HG02642 (cell line): ENCODE results near the gene OSBPL8.
"Not testable (repeated sequence)": the region's sequence is repeated elsewhere in the genome, so short reads cannot be mapped to it uniquely, and the experiment has no call there.

ENCODE experiments used
- ATAC-seq: cut with Tn5 transposase; IDR thresholded peaks from one replicate; pipeline ENCODE4 v1.9.1; 2021; ENCODE audit warnings: mild to moderate bottlenecking; ENCODE audit not compliant: unreplicated experiment, poor library complexity

OSBPL8 gene

GRCh38 chr12:76486011-76486410, 73.6 kb downstream of the OSBPL8 start:
- no peak for ATAC-seq

- no peak for ATAC-seq
Observed at GRCh38 chr12:76480796-76481195, 78.8 kb downstream of the OSBPL8 start.

- no peak for ATAC-seq
Observed at GRCh38 chr12:76478045-76478444, 81.5 kb downstream of the OSBPL8 start.

GRCh38 chr12:76472862-76473261, 86.7 kb downstream of the OSBPL8 start:
- not testable (repeated sequence) for ATAC-seq

GRCh38 chr12:76471579-76471978, 88.0 kb downstream of the OSBPL8 start:
- ATAC-seq, result no peak

GRCh38 chr12:76470028-76470939, 89.3 kb downstream of the OSBPL8 start:
- ATAC-seq, result peak; percentile 84

GRCh38 chr12:76464631-76465166, 94.9 kb downstream of the OSBPL8 start:
- no peak for ATAC-seq

- peak; percentile 64 for ATAC-seq
Observed at GRCh38 chr12:76462668-76463224, 96.8 kb downstream of the OSBPL8 start.

GRCh38 chr12:76460807-76461206, 98.8 kb downstream of the OSBPL8 start:
- no peak for ATAC-seq

- no peak for ATAC-seq
Observed at GRCh38 chr12:76457818-76458217, 101.8 kb downstream of the OSBPL8 start.

- ATAC-seq, result no peak
Observed at GRCh38 chr12:76457010-76457409, 102.6 kb downstream of the OSBPL8 start.

- peak; percentile 95 for ATAC-seq
Observed at GRCh38 chr12:76455582-76456345, 103.8 kb downstream of the OSBPL8 start.

- no peak for ATAC-seq
Observed at GRCh38 chr12:76451528-76451927, 108.0 kb downstream of the OSBPL8 start.

GRCh38 chr12:76450690-76451089, 108.9 kb downstream of the OSBPL8 start:
- no peak for ATAC-seq

- ATAC-seq, result no peak
Observed at GRCh38 chr12:76449993-76450392, 109.6 kb downstream of the OSBPL8 start.

GRCh38 chr12:76449583-76449982, 110.0 kb downstream of the OSBPL8 start:
- no peak for ATAC-seq

GRCh38 chr12:76449016-76449415, 110.6 kb downstream of the OSBPL8 start:
- no peak for ATAC-seq

GRCh38 chr12:76446090-76446489, 113.5 kb downstream of the OSBPL8 start:
- ATAC-seq, result no peak

GRCh38 chr12:76445462-76445861, 114.1 kb downstream of the OSBPL8 start:
- ATAC-seq, result no peak

GRCh38 chr12:76444408-76444984, 115.1 kb downstream of the OSBPL8 start:
- ATAC-seq, result no peak
